ENCODE results near the gene ALLC. TPM values are rescaled to one million over a fixed set of nuclear protein-coding genes. Genes with fewer than 3 reads are reported as not detected.
"Not testable (repeated sequence)": the region's sequence is repeated elsewhere in the genome, so short reads cannot be mapped to it uniquely, and the experiment has no call there.

Gene ALLC
- total RNA-seq, 4 donors from 2014 or later, result not detected

DNA sequence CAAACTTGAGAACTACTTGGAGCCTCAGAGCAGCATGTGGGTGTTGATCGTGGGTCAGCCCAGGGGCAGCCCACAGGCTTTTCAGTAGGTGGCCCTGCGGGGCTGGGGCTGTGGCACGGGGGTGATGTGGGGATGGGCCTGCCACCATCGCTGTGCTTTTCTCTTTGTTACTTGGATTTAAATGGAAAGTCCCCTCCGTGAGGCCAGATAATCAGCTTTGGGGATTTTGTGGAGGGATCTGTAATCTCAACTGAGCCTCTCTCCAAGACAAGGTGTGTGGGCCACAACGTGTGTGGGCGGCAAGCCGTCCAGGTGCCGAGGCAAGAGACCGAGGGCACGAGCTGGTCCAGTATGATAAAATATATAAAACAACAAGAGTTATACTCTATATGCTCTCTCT lies 46.4 kb upstream of the ALLC start:
- no peak for ATAC-seq
- H3K9me3 ChIP-seq, result no peaks in the 10 kb centered on the region
- TF ChIP-seq POLR2A (IDR thresholded peaks at IDR 0.05), result no peak
- TF ChIP-seq, protein P1, sequence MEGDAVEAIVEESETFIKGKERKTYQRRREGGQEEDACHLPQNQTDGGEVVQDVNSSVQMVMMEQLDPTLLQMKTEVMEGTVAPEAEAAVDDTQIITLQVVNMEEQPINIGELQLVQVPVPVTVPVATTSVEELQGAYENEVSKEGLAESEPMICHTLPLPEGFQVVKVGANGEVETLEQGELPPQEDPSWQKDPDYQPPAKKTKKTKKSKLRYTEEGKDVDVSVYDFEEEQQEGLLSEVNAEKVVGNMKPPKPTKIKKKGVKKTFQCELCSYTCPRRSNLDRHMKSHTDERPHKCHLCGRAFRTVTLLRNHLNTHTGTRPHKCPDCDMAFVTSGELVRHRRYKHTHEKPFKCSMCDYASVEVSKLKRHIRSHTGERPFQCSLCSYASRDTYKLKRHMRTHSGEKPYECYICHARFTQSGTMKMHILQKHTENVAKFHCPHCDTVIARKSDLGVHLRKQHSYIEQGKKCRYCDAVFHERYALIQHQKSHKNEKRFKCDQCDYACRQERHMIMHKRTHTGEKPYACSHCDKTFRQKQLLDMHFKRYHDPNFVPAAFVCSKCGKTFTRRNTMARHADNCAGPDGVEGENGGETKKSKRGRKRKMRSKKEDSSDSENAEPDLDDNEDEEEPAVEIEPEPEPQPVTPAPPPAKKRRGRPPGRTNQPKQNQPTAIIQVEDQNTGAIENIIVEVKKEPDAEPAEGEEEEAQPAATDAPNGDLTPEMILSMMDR (IDR thresholded peaks at IDR 0.05 in 4 of 5, conservative IDR thresholded peaks at IDR 0.05 in 1 of 5), result no peak
- DNase-seq, result no peak
- no peaks in the 10 kb centered on the region for H3K4me1 ChIP-seq
- in situ Hi-C loops (cut with MboI; ENCODE audit: low sequenced_read_pairs in 4 of 4) (no loop called here), intact Hi-C loops (cut with DNase I; ENCODE audit: low total_unique reads) (no loop called here)
- no peak overlapping the region for H3K4me3 ChIP-seq
- H3K36me3 ChIP-seq, result no peaks in the 10 kb centered on the region
- peaks cover 0 to 5% (median 3%) of the 10 kb centered on the region in 3 donors for H3K27me3 ChIP-seq
- H3K27ac ChIP-seq, result no peak overlapping the region

GRCh38 chr2:3612639-3613523 lies 45.1 kb upstream of the ALLC start:
- no peak for DNase-seq
- no peak for ATAC-seq
- no peak for TF ChIP-seq POLR2A (IDR thresholded peaks at IDR 0.05)
- TF ChIP-seq, protein P1 (IDR thresholded peaks at IDR 0.05 in 4 of 5, conservative IDR thresholded peaks at IDR 0.05 in 1 of 5), result no peak
- H3K36me3 ChIP-seq, result no peaks in the 10 kb centered on the region
- H3K4me3 ChIP-seq, result no peak overlapping the region
- intact Hi-C loops (cut with DNase I; ENCODE audit: low total_unique reads), result no loop called here
- H3K4me1 ChIP-seq, result no peaks in the 10 kb centered on the region
- in situ Hi-C loops (cut with MboI; ENCODE audit: low sequenced_read_pairs in 4 of 4), result no loop called here
- peaks cover 0 to 5% (median 3%) of the 10 kb centered on the region in 3 donors for H3K27me3 ChIP-seq
- H3K9me3 ChIP-seq, result no peaks in the 10 kb centered on the region
- H3K27ac ChIP-seq, result no peak overlapping the region

DNA sequence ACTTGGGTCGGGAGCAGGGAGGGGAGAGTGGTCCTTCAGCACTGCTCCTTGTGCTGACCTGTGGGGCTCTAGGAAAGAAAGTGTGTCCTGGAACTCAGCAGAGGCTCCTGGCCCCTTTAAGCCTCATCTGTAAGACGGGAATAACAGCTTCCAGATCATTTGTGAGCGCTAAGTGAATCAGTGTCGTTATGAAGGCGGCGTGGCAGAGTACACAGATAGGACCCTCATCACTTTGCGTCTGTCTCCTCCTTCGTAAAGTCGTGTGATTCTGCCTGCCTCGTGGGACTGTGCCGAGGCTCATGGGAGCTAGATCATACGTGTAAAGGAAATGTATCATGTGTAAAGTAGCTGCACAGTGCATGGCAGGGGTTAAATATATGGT lies 44.5 kb upstream of the ALLC start:
- ATAC-seq (no peak), DNase-seq (no peak)
- Histone ChIP-seq H3K36me3 (no peaks in the 10 kb centered on the region), H3K4me1 (no peaks in the 10 kb centered on the region), H3K4me3 (no peak overlapping the region), H3K27me3 (peaks cover 0 to 5% (median 3%) of the 10 kb centered on the region in 3 donors), H3K9me3 (no peaks in the 10 kb centered on the region), H3K27ac (no peak overlapping the region)
- in situ Hi-C loops (cut with MboI; ENCODE audit: low sequenced_read_pairs in 4 of 4), result no loop called here
- intact Hi-C loops (cut with DNase I; ENCODE audit: low total_unique reads), result no loop called here
- TF ChIP-seq POLR2A (IDR thresholded peaks at IDR 0.05), result no peak
- TF ChIP-seq, protein P1 (IDR thresholded peaks at IDR 0.05 in 4 of 5, conservative IDR thresholded peaks at IDR 0.05 in 1 of 5), result no peak

DNA sequence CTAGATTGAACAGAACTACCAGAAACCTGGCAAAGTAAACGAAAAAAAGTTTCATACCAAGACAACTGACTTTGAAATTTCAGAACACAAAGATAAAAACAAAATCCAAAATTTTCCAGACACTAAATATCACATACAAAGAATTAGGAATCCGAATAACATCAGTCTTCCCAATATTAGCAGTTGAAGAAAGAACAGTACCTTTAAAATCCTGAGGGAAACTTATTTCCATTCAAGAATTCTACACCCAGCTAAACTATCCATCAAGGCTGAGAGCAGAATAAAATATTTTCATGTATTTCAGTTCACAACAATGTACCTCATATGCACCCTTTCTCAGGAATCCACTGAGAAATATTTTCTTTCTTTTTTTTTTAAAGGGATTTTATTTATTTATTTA lies 43.3 kb upstream of the ALLC start:
- ATAC-seq; H3K27ac ChIP-seq; H3K27me3 ChIP-seq; H3K4me3 ChIP-seq; H3K9me3 ChIP-seq; H3K36me3 ChIP-seq; H3K4me1 ChIP-seq; DNase-seq; in situ Hi-C loops (cut with MboI; ENCODE audit: low sequenced_read_pairs in 4 of 4); intact Hi-C loops (cut with DNase I; ENCODE audit: low total_unique reads): not testable (repeated sequence)

DNA sequence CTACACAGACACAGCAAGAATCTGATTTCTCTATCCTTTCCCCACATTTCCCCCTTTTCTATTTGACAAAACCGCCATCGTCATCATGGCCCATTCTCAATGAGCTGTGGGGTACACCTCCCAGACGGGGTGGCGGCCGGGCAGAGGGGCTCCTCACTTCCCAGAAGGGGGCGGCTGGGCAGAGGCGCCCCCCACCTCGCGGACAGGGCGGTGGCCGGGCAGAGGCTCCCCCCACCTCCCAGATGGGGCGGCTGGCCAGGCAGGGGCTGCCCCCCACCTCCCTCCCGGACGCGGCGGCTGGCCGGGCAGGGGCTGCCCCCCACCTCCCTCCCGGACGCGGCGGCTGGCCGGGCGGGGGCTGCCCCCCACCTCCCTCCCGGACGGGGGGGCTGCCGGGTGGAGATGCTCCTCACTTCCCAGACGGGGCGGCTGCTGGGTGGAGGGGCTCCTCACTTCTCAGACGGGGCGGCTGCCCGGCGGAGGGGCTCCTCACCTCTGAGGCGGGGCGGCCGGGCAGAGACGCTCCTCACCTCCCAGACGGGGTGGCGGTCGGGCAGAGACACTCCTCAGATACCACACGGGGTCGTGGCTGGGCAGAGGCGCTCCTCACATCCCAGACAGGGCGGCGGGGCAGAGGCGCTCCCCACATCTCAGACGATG lies 42.3 kb upstream of the ALLC start:
- DNase-seq, result not testable (repeated sequence)

DNA sequence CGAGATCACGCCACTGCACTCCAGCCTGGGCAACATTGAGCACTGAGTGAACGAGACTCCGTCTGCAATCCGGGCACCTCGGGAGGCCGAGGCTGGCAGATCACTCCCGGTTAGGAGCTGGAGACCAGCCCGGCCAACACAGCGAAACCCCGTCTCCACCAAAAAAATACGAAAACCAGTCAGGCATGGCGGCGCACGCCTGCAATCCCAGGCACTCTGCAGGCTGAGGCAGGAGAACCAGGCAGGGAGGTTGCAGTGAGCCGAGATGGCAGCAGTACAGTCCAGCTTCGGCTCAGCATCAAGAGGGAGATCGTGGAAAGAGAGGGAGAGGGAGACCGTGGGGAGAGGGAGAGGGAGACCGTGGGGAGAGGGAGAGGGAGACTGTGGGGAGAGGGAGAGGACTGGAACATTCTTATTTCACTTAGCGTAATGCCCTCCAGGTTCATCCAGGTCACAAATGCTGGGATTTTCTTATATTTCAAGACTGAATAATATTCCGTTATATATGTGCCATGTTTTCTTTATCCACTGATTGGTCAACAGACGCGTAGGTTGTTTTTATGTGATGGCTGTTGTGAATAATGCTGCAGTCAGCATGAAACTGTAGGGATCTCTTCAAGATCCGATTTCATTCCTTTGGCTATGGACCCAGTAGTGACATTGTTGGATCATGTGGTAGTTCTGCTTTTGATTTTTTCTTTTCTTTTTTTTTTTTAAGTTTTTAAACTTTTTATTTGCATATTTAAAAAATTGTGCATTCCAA lies 41.4 kb upstream of the ALLC start:
- H3K27me3 ChIP-seq; H3K27ac ChIP-seq; H3K4me3 ChIP-seq; intact Hi-C loops (cut with DNase I; ENCODE audit: low total_unique reads); H3K4me1 ChIP-seq; DNase-seq; in situ Hi-C loops (cut with MboI; ENCODE audit: low sequenced_read_pairs in 4 of 4); H3K9me3 ChIP-seq; ATAC-seq; H3K36me3 ChIP-seq: not testable (repeated sequence)

More for the DNA sequence above, 42.3 kb upstream of the ALLC start:
- ATAC-seq; H3K9me3 ChIP-seq; intact Hi-C loops (cut with DNase I; ENCODE audit: low total_unique reads); H3K27me3 ChIP-seq; H3K36me3 ChIP-seq; H3K4me3 ChIP-seq; H3K27ac ChIP-seq; H3K4me1 ChIP-seq; in situ Hi-C loops (cut with MboI; ENCODE audit: low sequenced_read_pairs in 4 of 4): not testable (repeated sequence)

Data from gastrocnemius medialis (tissue), 4 donors.